Heart left ventricle (tissue), 16 donors: ENCODE data around the gene PLCD1. TPM values are rescaled to one million over a fixed set of nuclear protein-coding genes. Genes with fewer than 3 reads are reported as not detected.

Experiments
- ATAC-seq, 4 donors: fragments of 200-7000 bp; cut with Tn5 transposase; one replicate each; pipeline ENCODE4 v1.9.1; 2020 to 2022; ENCODE audit warnings: moderate library complexity in 4 of 4, mild to moderate bottlenecking in 3 of 4, moderate number of reproducible peaks in 1 of 4
- DNase-seq, 5 donors: peaks; one replicate each; pipeline ENCODE4 v3.0.0-alpha.2; 2020
- H3K27ac ChIP-seq, 12 donors: fragments of 200-600 bp; sonication (generic) in 4 of 12; one replicate each; pipeline versions ENCODE4 v1.5.0 to v1.8.0; 2016 to 2022; ENCODE audit warnings: mild to moderate bottlenecking in 2 of 12
- H3K27me3 ChIP-seq, 9 donors: fragments of 200-600 bp; sonication (generic) in 2 of 9; one replicate each; pipeline versions ENCODE4 v1.5.1 to v1.8.0; 2016 to 2022; ENCODE audit warnings: mild to moderate bottlenecking in 3 of 9
- H3K36me3 ChIP-seq, 9 donors: fragments of 200-600 bp; sonication (generic) in 2 of 9; one replicate each; pipeline versions ENCODE4 v1.5.0 to v1.8.0; 2018 to 2022; ENCODE audit warnings: mild to moderate bottlenecking in 2 of 9
- H3K4me1 ChIP-seq, 12 donors: fragments of 200-600 bp; sonication (generic) in 4 of 12; one replicate each; pipeline versions ENCODE4 v1.5.0 to v1.8.0; 2016 to 2022; ENCODE audit warnings: mild to moderate bottlenecking in 3 of 12
- H3K4me3 ChIP-seq, 12 donors: fragments of 200-600 bp; sonication (generic) in 4 of 12; one replicate each; pipeline versions ENCODE4 v1.5.0 to v1.8.0; 2017 to 2022; ENCODE audit warnings: mild to moderate bottlenecking in 9 of 12, moderate library complexity in 4 of 12
- H3K9me3 ChIP-seq, 12 donors: fragments of 200-600 bp; sonication (generic) in 4 of 12; one replicate each; pipeline versions ENCODE4 v1.5.0 to v1.8.0; 2016 to 2022; ENCODE audit warnings: mild to moderate bottlenecking in 1 of 12
- CTCF ChIP-seq, 12 donors: fragments of 200-600 bp; sonication (generic) in 4 of 12; IDR thresholded peaks; one replicate each; pipeline versions ENCODE4 v1.5.0 to v1.8.0; 2018 to 2022; ENCODE audit warnings: antibody characterized with exemption in 12 of 12, mild to moderate bottlenecking in 5 of 12
- POLR2A ChIP-seq, 2 donors: fragments of 450-650 bp; IDR thresholded peaks; one replicate each; pipeline ENCODE4 v1.6.1; 2017; ENCODE audit warnings: antibody characterized with exemption in 2 of 2, mild to moderate bottlenecking in 2 of 2, moderate library complexity in 2 of 2
- WGBS, 4 donors: extraction: QIAGEN DNeasy Blood & Tissue Kit in 2 of 4; methylation state at CpG; one replicate each; pipeline versions ENCODE4 v1.1.5 to v1.1.7; 2013 to 2018; 5-methylcytosine and 5-hydroxymethylcytosine counted together
- intact Hi-C, 10 donors: fragments of 100-400 bp; cut with DNase I; formaldehyde crosslinking; loops; one replicate each; pipeline versions ENCODE4 v1.11.1 to v1.14.2; 2022
- polyA plus RNA-seq, 2 donors: library from polyadenylated mRNA; stranded (reverse); fragments of 200-250 nt; gene quantifications; one replicate each; pipeline ENCODE4 v1.2.3, GENCODE V29; 2013
- total RNA-seq, 9 donors: library from RNA; depleted of rRNA in 2 of 9; stranded (reverse); fragments of >200 nt in 2 of 9; fragmentation: NEBNext Ultra II Directional in 3 of 9; extraction: Animal tissue kit (Norgen Biotek cat#: 25700) in 3 of 9; gene quantifications; one replicate each; pipeline versions ENCODE4 v1.1.0 to v1.2.4, GENCODE V29; 2016 to 2023
- donor health status: ischemic (EF 13 %, LVEDD 7.1; RV severe dilation, severe dysfunction).
- donor health status: healthy with polysubstance abuse.
- donor health status: DM: no; HTN: yes; CAD: no.
- donor health status: DM: no; HTN: no; CAD: no.
- donor health status: ischemic (EF 25% LVEDD 6.9; RV normal size, moderate dysfunction).
- donor health status: ischemic (EF 25% LVEDD 5.7; RV mildly dilated, moderate dysfunction).
- donor health status: healthy.
- donor health status: DM: yes; HTN: yes; CAD: no.
- donor health status: ischemic (EF 35%, LVEDD 5.7; RV mildly dilated, moderate dysfunction).
- donor health status: nonischemic (EF 11% LVEDD 7.7; RV severe dilation, severe dysfunction).
- donor health status: DM: yes; HTN: yes; CAD: no.
- donor health status: PGD.
- donor health status: ischemic (EF 29% LVEDD 5.4; RV normal size, mild dysfunction).
- donor health status: nonischemic (EF 23%, LVEDD 6.1; RV moderate dilation, normal function).

PLCD1 gene
- total and polyA plus RNA-seq, 11 donors = 8.1 to 14.9 (median 11.6) TPM

- DNase-seq (no peak), ATAC-seq (no peak)
- no peaks in the 10 kb centered on the region for H3K27me3 ChIP-seq
- no peaks in the 10 kb centered on the region for H3K9me3 ChIP-seq
- H3K4me1 ChIP-seq = peaks cover 0 to 44% (median 26%) of the 10 kb centered on the region in 12 donors
- H3K4me3 ChIP-seq = no peak overlapping the region
- intact Hi-C loops = no loop called here
- H3K36me3 ChIP-seq = peaks cover 0 to 20% (median 3%) of the 10 kb centered on the region in 9 donors
- 84 to 92% (median 87%) methylated on average over 3 of the region's 3 CpGs for WGBS, 4 donors
- H3K27ac ChIP-seq = peak overlapping the region in 1 of 12 donors; percentile 46
- TF ChIP-seq POLR2A (IDR thresholded peaks at IDR 0.05) = no peak
- TF ChIP-seq CTCF (IDR thresholded peaks at IDR 0.05) = no peak
Measured at GRCh38 chr3:37963635-37964034, 65.8 kb downstream of the PLCD1 start.

- intact Hi-C loops = no loop called here
Measured at GRCh38 chr3:37963016-37963415, 66.4 kb downstream of the PLCD1 start.

GRCh38 chr3:37961622-37962431, 67.6 kb downstream of the PLCD1 start:
- peaks cover 0 to 39% (median 24%) of the 10 kb centered on the region in 12 donors for H3K4me1 ChIP-seq
- TF ChIP-seq CTCF (IDR thresholded peaks at IDR 0.05) (no peak), POLR2A (IDR thresholded peaks at IDR 0.05) (no peak)
- 59 to 68% (median 63%) methylated on average over 6 of the region's 6 CpGs for whole genome bisulfite sequencing, 4 donors
- intact Hi-C loops = no loop called here
- H3K4me3 ChIP-seq = no peak overlapping the region
- no peak for DNase-seq
- peak overlapping the region in 11 of 12 donors; percentile 0 to 59 (median 21) for H3K27ac ChIP-seq
- no peaks in the 10 kb centered on the region for H3K27me3 ChIP-seq
- H3K9me3 ChIP-seq = no peaks in the 10 kb centered on the region
- peaks cover 0 to 19% (median 3%) of the 10 kb centered on the region in 9 donors for H3K36me3 ChIP-seq
- ATAC-seq = peak in 1 of 4 donors; percentile 22

More at GRCh38 chr3:37963016-37963415, 66.4 kb downstream of the PLCD1 start:
- H3K27me3 ChIP-seq = no peaks in the 10 kb centered on the region
- H3K27ac ChIP-seq = peak overlapping the region in 2 of 12 donors; percentile 0 to 46
- no peaks in the 10 kb centered on the region for H3K9me3 ChIP-seq
- no peak overlapping the region for H3K4me3 ChIP-seq
- peaks cover 0 to 20% (median 3%) of the 10 kb centered on the region in 9 donors for H3K36me3 ChIP-seq
- ATAC-seq (no peak), DNase-seq (no peak)
- 55 to 73% (median 62%) methylated on average over 5 of the region's 5 CpGs for WGBS, 4 donors
- no peak for TF ChIP-seq CTCF (IDR thresholded peaks at IDR 0.05)
- TF ChIP-seq POLR2A (IDR thresholded peaks at IDR 0.05) = no peak
- peaks cover 0 to 38% (median 20%) of the 10 kb centered on the region in 12 donors for H3K4me1 ChIP-seq

GRCh38 chr3:37957539-37957936, 71.9 kb downstream of the PLCD1 start:
- Histone ChIP-seq H3K27me3 (no peaks in the 10 kb centered on the region), H3K9me3 (no peaks in the 10 kb centered on the region), H3K4me3 (no peak overlapping the region), H3K36me3 (peaks cover 0 to 24% (median 7%) of the 10 kb centered on the region in 9 donors), H3K27ac (peak overlapping the region; percentile 47 to 79 (median 62)), H3K4me1 (peaks cover 0 to 59% (median 33%) of the 10 kb centered on the region in 12 donors)
- TF ChIP-seq CTCF (IDR thresholded peaks at IDR 0.05) = no peak
- TF ChIP-seq POLR2A (IDR thresholded peaks at IDR 0.05) = no peak
- ATAC-seq (peak in 3 of 4 donors; percentile 29 to 44 (median 36)), DNase-seq (no peak)
- intact Hi-C loops = no loop called here
- WGBS, 4 donors = 63 to 74% (median 71%) methylated on average over 7 of the region's 7 CpGs
